Purkinje cell (primary cell): Measurements from ENCODE around the gene PIM1. TPM values are rescaled to one million over a fixed set of nuclear protein-coding genes. Genes with fewer than 3 reads are reported as not detected.

Experiments
- polyA plus RNA-seq: library from polyadenylated mRNA; unstranded; fragments of >200 nt; fragmentation: Nextera tagmentation; gene quantifications from 2 replicates; pipeline ENCODE4 v1.2.1, GENCODE V29; 2014

The PIM1 gene
- polyA plus RNA-seq = 2.8 and 4.5 TPM in 2 replicates

GRCh38 chr6:37169496-37170272, at the start of gene PIM1:
Gene PIM1, plus strand, starts transcription at chr6:37170152. Its CDS starts 424 bp downstream, at chr6:37170576.

Other genes starting within 250 kb of the PIM1 start
- not detected in 2 replicates for gene PI16, start 215.4 kb upstream of the PIM1 start, polyA plus RNA-seq
- gene MTCH1, start 184.0 kb upstream of the PIM1 start, polyA plus RNA-seq = 112 and 145 TPM in 2 replicates
- gene FGD2, start 164.5 kb upstream of the PIM1 start, polyA plus RNA-seq = not detected in 2 replicates
- gene TBC1D22B, start 87.6 kb downstream of the PIM1 start, polyA plus RNA-seq = 2.0 and 2.5 TPM in 2 replicates
- gene TMEM217, start 88.0 kb downstream of the PIM1 start, polyA plus RNA-seq = 0.34 and 4.2 TPM in 2 replicates
- 36.4 and 49.3 TPM in 2 replicates for gene RNF8, start 183.8 kb downstream of the PIM1 start, polyA plus RNA-seq